GM18517 (cell line): ENCODE results near the gene DUSP16.
A peak's percentile ranks its signal among the peaks of the same experiment; 100 is the strongest.
"Not testable (repeated sequence)": the region's sequence is repeated elsewhere in the genome, so short reads cannot be mapped to it uniquely, and the experiment has no call there.

Experiments used
- ATAC-seq: cut with Tn5 transposase; IDR thresholded peaks from one replicate; pipeline ENCODE4 v1.9.1; 2021; ENCODE audit warnings: mild to moderate bottlenecking, moderate library complexity; ENCODE audit not compliant: unreplicated experiment

The DUSP16 gene

GRCh38 chr12:12562585-12563261 is at the start of gene DUSP16:
Gene DUSP16 (minus strand): TSS chr12:12562863. CDS start chr12:12521098, 41,765 bp downstream.
- peak; percentile 74 for ATAC-seq

DNA sequence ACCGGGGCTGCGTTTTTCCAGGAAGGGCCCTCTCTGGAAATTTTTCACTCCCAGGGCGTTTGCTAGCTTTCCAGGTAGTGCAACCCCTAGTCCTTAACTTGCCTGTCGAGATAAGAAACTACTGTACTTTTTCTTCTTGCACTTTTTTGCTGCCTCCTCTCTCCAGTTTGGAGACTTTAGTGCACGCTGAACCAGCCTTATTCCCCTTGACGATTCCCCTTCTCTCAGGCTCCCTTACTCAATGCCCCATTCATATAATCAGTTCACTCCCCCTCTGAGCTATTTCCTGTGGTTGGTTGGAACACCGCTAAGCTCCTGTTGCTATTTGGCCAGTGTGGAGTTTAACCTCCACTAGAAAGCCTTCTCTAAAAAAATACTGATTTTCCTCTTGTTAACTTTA is 49.7 kb upstream of the DUSP16 start:
- peak; percentile 5 for ATAC-seq

- peak; percentile 75 for ATAC-seq
Measured at GRCh38 chr12:12611512-12612306, 49.0 kb upstream of the DUSP16 start, which contains the start of gene CREBL2. Gene CREBL2 (plus strand): TSS chr12:12611876. CDS start chr12:12612173, 297 bp downstream.

GRCh38 chr12:12610711-12611110 is 48.0 kb upstream of the DUSP16 start:
- no peak for ATAC-seq

GRCh38 chr12:12609692-12610091 is 47.0 kb upstream of the DUSP16 start:
- ATAC-seq = no peak

GRCh38 chr12:12608557-12608957 is 45.9 kb upstream of the DUSP16 start:
- ATAC-seq = no peak

GRCh38 chr12:12606781-12607589 is 44.3 kb upstream of the DUSP16 start:
- peak; percentile 44 for ATAC-seq

GRCh38 chr12:12604740-12605139 is 42.1 kb upstream of the DUSP16 start:
- no peak for ATAC-seq

DNA sequence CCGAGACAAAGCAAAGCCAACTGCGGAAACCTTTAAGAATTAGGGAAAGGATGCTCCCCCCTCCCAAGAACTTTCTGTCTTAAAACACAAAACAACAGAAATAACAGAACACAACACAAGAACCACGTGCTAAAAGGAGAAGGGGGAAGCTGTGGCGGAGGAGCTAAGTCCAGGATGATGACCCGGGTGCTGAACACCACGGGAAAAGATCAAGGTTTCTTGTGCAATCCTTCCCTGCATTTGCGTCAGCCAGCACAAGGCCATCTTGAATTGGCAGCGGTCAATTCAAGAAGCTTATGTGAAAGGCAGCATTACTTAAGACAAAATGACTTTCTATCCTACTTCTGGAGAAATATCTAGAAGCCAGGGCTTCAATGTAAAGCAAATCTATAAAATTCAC is 38.0 kb upstream of the DUSP16 start:
- ATAC-seq = no peak

GRCh38 chr12:12599750-12600643 is 37.3 kb upstream of the DUSP16 start:
- ATAC-seq = no peak

DNA sequence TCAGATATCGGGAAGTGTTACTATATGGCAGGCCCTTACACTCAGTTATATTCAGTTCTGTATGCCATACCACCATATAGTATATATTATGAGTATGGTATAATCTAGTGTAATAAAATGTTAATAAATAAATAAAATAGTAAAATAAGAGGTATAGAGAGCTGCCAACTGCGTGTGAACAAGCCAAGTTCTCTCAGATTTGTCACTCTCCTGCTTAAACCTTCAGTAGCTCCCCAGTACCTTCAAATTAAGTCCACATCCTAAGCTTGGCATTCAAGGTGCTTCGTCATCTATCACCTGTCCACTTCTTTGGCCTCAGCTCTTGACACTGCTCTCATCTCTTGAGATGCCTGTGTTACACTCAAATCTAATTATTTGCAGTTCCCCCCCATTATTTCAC is 36.2 kb upstream of the DUSP16 start:
- ATAC-seq = no peak

GRCh38 chr12:12596598-12596997 is 33.9 kb upstream of the DUSP16 start:
- ATAC-seq = not testable (repeated sequence)

GRCh38 chr12:12595929-12596328 is 33.3 kb upstream of the DUSP16 start:
- not testable (repeated sequence) for ATAC-seq

DNA sequence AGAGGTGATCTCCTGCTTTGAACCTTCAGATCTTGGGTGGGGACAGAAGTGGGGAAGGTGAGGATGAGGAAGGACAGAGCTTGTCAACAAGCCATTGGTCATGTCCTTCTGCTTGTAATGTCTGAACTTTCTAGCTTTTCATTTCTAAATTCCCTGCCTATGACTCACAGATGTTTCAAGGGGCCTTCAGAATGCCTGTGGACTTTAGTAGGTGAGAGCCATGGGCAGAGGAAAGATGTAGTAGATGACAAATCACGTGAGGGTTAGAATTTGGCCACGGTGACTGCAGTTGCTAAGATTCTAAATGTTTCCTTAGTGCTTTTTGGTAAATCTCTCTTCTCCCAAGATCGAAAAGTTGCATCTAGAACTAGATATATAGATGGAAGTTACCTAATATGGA is 30.3 kb upstream of the DUSP16 start:
- no peak for ATAC-seq

- no peak for ATAC-seq
Measured at GRCh38 chr12:12590961-12591360, 28.3 kb upstream of the DUSP16 start.

DNA sequence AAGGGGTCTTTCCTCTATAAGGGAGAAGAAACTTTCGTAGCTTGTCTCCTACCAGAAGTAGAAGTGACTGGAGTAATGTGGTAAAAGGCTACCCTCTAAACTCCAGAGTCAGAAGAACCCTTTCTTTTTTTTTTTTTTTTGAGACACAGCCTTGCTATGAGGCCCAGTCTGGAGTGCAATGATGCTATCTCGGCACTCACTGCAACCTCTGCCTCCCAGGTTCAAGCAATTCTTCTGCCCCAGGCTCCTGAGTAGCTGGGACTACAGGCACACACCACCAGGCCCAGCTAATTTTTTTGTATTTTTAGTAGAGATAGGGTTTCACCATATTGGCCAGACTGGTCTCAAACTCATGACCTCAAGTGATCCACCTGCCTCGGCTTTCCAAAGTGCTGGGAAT is 25.8 kb upstream of the DUSP16 start:
- not testable (repeated sequence) for ATAC-seq

GRCh38 chr12:12587878-12588277 is 25.2 kb upstream of the DUSP16 start:
- ATAC-seq = no peak

- ATAC-seq = no peak
Measured at GRCh38 chr12:12586879-12587675, 24.4 kb upstream of the DUSP16 start.

DNA sequence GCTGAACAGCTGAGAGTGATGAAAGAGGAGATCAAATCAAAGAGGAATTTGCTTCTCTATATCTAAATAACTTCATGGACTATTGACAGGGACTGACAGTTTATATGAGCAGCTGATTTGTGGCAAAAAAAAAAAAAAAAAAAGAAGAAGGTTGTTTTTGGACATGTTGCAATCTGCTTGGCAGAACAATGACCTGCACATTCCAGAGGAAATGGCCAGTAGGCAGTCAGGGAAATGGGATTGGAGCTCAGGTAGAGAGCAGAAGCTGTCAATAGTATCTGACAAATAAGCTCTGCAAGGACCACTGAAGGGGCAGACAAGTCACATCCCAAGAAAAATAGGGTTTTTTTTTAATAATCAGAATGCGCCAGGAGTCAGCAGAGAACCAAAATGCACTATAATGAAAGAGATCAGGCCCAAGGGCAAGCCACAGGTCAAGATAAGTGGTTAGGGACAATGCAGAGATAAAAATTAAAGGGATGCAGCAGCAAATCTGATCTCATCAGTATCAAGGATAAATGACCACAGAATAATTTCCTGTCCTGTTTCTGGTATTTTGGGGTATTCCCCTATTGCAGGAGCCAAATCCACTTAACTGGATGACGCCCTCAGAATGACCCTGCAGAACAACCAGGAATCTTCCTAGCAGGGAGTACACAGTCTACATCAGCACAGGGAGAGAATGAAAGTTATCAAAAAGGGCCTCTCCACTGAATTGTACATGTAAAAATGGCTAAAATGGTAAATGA is 22.6 kb upstream of the DUSP16 start:
- ATAC-seq = no peak
